ENCODE results near the gene MTHFD1L.

Gene MTHFD1L

GRCh38 chr6:150914372-150914771 lies 48.9 kb downstream of the MTHFD1L start:
- no peaks in the 10 kb centered on the region for H3K9me3 ChIP-seq (ENCODE audit: control insufficient read depth, low read length)
- H3K36me3 ChIP-seq (ENCODE audit: control insufficient read depth, insufficient read depth, low read length): no peaks in the 10 kb centered on the region
- no peak overlapping the region for H3K4me3 ChIP-seq (ENCODE audit: insufficient read depth, low read depth, low read length)
- H3K4me1 ChIP-seq (ENCODE audit: control insufficient read depth, insufficient read depth, low read length): no peaks in the 10 kb centered on the region
- WGBS, 2 experiments: 96 to 98% methylated on average over 6 of the region's 6 CpGs
- H3K27me3 ChIP-seq (ENCODE audit: control insufficient read depth, insufficient read depth, low read length, poor library complexity, severe bottlenecking): no peaks in the 10 kb centered on the region
- no peak overlapping the region for H3K27ac ChIP-seq (ENCODE audit: insufficient read depth, low read depth, low read length, poor library complexity, severe bottlenecking)

GRCh38 chr6:150915131-150915879 lies 49.8 kb downstream of the MTHFD1L start:
- Histone ChIP-seq H3K36me3 (ENCODE audit: control insufficient read depth, insufficient read depth, low read length) (no peaks in the 10 kb centered on the region), H3K4me3 (ENCODE audit: insufficient read depth, low read depth, low read length) (no peak overlapping the region), H3K9me3 (ENCODE audit: control insufficient read depth, low read length) (no peaks in the 10 kb centered on the region), H3K27me3 (ENCODE audit: control insufficient read depth, insufficient read depth, low read length, poor library complexity, severe bottlenecking) (no peaks in the 10 kb centered on the region), H3K4me1 (ENCODE audit: control insufficient read depth, insufficient read depth, low read length) (no peaks in the 10 kb centered on the region), H3K27ac (ENCODE audit: insufficient read depth, low read depth, low read length, poor library complexity, severe bottlenecking) (no peak overlapping the region)
- WGBS, 2 experiments: 88 to 94% methylated on average over 5 to 6 of the region's 6 CpGs

GRCh38 chr6:150915880-150916265 lies 50.4 kb downstream of the MTHFD1L start:
- H3K36me3 ChIP-seq (ENCODE audit: control insufficient read depth, insufficient read depth, low read length): no peaks in the 10 kb centered on the region

GRCh38 chr6:150919938-150920337 lies 54.4 kb downstream of the MTHFD1L start:
- H3K36me3 ChIP-seq (ENCODE audit: control insufficient read depth, insufficient read depth, low read length): no peaks in the 10 kb centered on the region
- WGBS, 2 experiments: 94% methylated on average over 2 of the region's 2 CpGs

More at GRCh38 chr6:150915880-150916265, 50.4 kb downstream of the MTHFD1L start:
- Histone ChIP-seq H3K27me3 (ENCODE audit: control insufficient read depth, insufficient read depth, low read length, poor library complexity, severe bottlenecking) (no peaks in the 10 kb centered on the region), H3K4me3 (ENCODE audit: insufficient read depth, low read depth, low read length) (no peak overlapping the region), H3K27ac (ENCODE audit: insufficient read depth, low read depth, low read length, poor library complexity, severe bottlenecking) (no peak overlapping the region), H3K9me3 (ENCODE audit: control insufficient read depth, low read length) (no peaks in the 10 kb centered on the region), H3K4me1 (ENCODE audit: control insufficient read depth, insufficient read depth, low read length) (no peaks in the 10 kb centered on the region)
- 91 to 95% methylated on average over 7 of the region's 7 CpGs for WGBS, 2 experiments

GRCh38 chr6:150922137-150922536 lies 56.6 kb downstream of the MTHFD1L start:
- Histone ChIP-seq H3K9me3 (ENCODE audit: control insufficient read depth, low read length) (no peaks in the 10 kb centered on the region), H3K27me3 (ENCODE audit: control insufficient read depth, insufficient read depth, low read length, poor library complexity, severe bottlenecking) (no peaks in the 10 kb centered on the region), H3K36me3 (ENCODE audit: control insufficient read depth, insufficient read depth, low read length) (peaks cover 7% of the 10 kb centered on the region), H3K4me3 (ENCODE audit: insufficient read depth, low read depth, low read length) (no peak overlapping the region), H3K4me1 (ENCODE audit: control insufficient read depth, insufficient read depth, low read length) (no peaks in the 10 kb centered on the region), H3K27ac (ENCODE audit: insufficient read depth, low read depth, low read length, poor library complexity, severe bottlenecking) (no peak overlapping the region)
- WGBS, 2 experiments: 98 to 100% methylated on average over 2 of the region's 2 CpGs

More at GRCh38 chr6:150919938-150920337, 54.4 kb downstream of the MTHFD1L start:
- Histone ChIP-seq H3K9me3 (ENCODE audit: control insufficient read depth, low read length) (no peaks in the 10 kb centered on the region), H3K27me3 (ENCODE audit: control insufficient read depth, insufficient read depth, low read length, poor library complexity, severe bottlenecking) (no peaks in the 10 kb centered on the region), H3K27ac (ENCODE audit: insufficient read depth, low read depth, low read length, poor library complexity, severe bottlenecking) (no peak overlapping the region), H3K4me3 (ENCODE audit: insufficient read depth, low read depth, low read length) (no peak overlapping the region), H3K4me1 (ENCODE audit: control insufficient read depth, insufficient read depth, low read length) (no peaks in the 10 kb centered on the region)

GRCh38 chr6:150924808-150925589 lies 59.5 kb downstream of the MTHFD1L start:
- no peak overlapping the region for H3K4me3 ChIP-seq (ENCODE audit: insufficient read depth, low read depth, low read length)
- H3K36me3 ChIP-seq (ENCODE audit: control insufficient read depth, insufficient read depth, low read length): peaks cover 7% of the 10 kb centered on the region
- no peaks in the 10 kb centered on the region for H3K9me3 ChIP-seq (ENCODE audit: control insufficient read depth, low read length)
- no peaks in the 10 kb centered on the region for H3K4me1 ChIP-seq (ENCODE audit: control insufficient read depth, insufficient read depth, low read length)
- H3K27me3 ChIP-seq (ENCODE audit: control insufficient read depth, insufficient read depth, low read length, poor library complexity, severe bottlenecking): no peaks in the 10 kb centered on the region
- no peak overlapping the region for H3K27ac ChIP-seq (ENCODE audit: insufficient read depth, low read depth, low read length, poor library complexity, severe bottlenecking)
- 95 to 96% methylated on average over 11 of the region's 11 CpGs for WGBS, 2 experiments

GRCh38 chr6:150925590-150925928 lies 60.1 kb downstream of the MTHFD1L start:
- H3K4me1 ChIP-seq (ENCODE audit: control insufficient read depth, insufficient read depth, low read length): no peaks in the 10 kb centered on the region
- no peak overlapping the region for H3K27ac ChIP-seq (ENCODE audit: insufficient read depth, low read depth, low read length, poor library complexity, severe bottlenecking)
- H3K9me3 ChIP-seq (ENCODE audit: control insufficient read depth, low read length): no peaks in the 10 kb centered on the region
- no peak overlapping the region for H3K4me3 ChIP-seq (ENCODE audit: insufficient read depth, low read depth, low read length)
- H3K36me3 ChIP-seq (ENCODE audit: control insufficient read depth, insufficient read depth, low read length): peaks cover 7% of the 10 kb centered on the region
- H3K27me3 ChIP-seq (ENCODE audit: control insufficient read depth, insufficient read depth, low read length, poor library complexity, severe bottlenecking): no peaks in the 10 kb centered on the region
- WGBS, 2 experiments: 94 to 97% methylated on average over 4 of the region's 5 CpGs

GRCh38 chr6:150925976-150926375 lies 60.5 kb downstream of the MTHFD1L start:
- WGBS, 2 experiments: 91 to 94% methylated on average over 7 of the region's 7 CpGs
- Histone ChIP-seq H3K27ac (ENCODE audit: insufficient read depth, low read depth, low read length, poor library complexity, severe bottlenecking) (no peak overlapping the region), H3K4me3 (ENCODE audit: insufficient read depth, low read depth, low read length) (no peak overlapping the region), H3K27me3 (ENCODE audit: control insufficient read depth, insufficient read depth, low read length, poor library complexity, severe bottlenecking) (no peaks in the 10 kb centered on the region), H3K36me3 (ENCODE audit: control insufficient read depth, insufficient read depth, low read length) (peaks cover 7% of the 10 kb centered on the region), H3K4me1 (ENCODE audit: control insufficient read depth, insufficient read depth, low read length) (no peaks in the 10 kb centered on the region), H3K9me3 (ENCODE audit: control insufficient read depth, low read length) (no peaks in the 10 kb centered on the region)

- Histone ChIP-seq H3K36me3 (ENCODE audit: control insufficient read depth, insufficient read depth, low read length) (peaks cover 7% of the 10 kb centered on the region), H3K27ac (ENCODE audit: insufficient read depth, low read depth, low read length, poor library complexity, severe bottlenecking) (peak overlapping the region; percentile 1), H3K27me3 (ENCODE audit: control insufficient read depth, insufficient read depth, low read length, poor library complexity, severe bottlenecking) (no peaks in the 10 kb centered on the region), H3K9me3 (ENCODE audit: control insufficient read depth, low read length) (no peaks in the 10 kb centered on the region), H3K4me3 (ENCODE audit: insufficient read depth, low read depth, low read length) (no peak overlapping the region), H3K4me1 (ENCODE audit: control insufficient read depth, insufficient read depth, low read length) (no peaks in the 10 kb centered on the region)
- WGBS, 2 experiments: 83 to 89% methylated on average over 3 of the region's 3 CpGs
Observed at GRCh38 chr6:150928882-150929281, 63.4 kb downstream of the MTHFD1L start.

GRCh38 chr6:150929416-150929815 lies 63.9 kb downstream of the MTHFD1L start:
- no peak overlapping the region for H3K4me3 ChIP-seq (ENCODE audit: insufficient read depth, low read depth, low read length)
- no peak overlapping the region for H3K27ac ChIP-seq (ENCODE audit: insufficient read depth, low read depth, low read length, poor library complexity, severe bottlenecking)
- H3K36me3 ChIP-seq (ENCODE audit: control insufficient read depth, insufficient read depth, low read length): peaks cover 7% of the 10 kb centered on the region
- no peaks in the 10 kb centered on the region for H3K27me3 ChIP-seq (ENCODE audit: control insufficient read depth, insufficient read depth, low read length, poor library complexity, severe bottlenecking)
- WGBS, 2 experiments: 90 to 92% methylated on average over 2 of the region's 2 CpGs
- no peaks in the 10 kb centered on the region for H3K4me1 ChIP-seq (ENCODE audit: control insufficient read depth, insufficient read depth, low read length)
- no peaks in the 10 kb centered on the region for H3K9me3 ChIP-seq (ENCODE audit: control insufficient read depth, low read length)

Data from ectodermal cell (in vitro differentiated cells).